Osteoblast (primary cell): ENCODE data around the gene FARP1. TPM values are rescaled to one million over a fixed set of nuclear protein-coding genes. Genes with fewer than 3 reads are reported as not detected.

ENCODE experiments used
- DNase-seq: peaks from one replicate; pipeline ENCODE4 v3.0.0; 2011; ENCODE audit warnings: low spot score, mixed read lengths; ENCODE audit not compliant: insufficient read length; ENCODE audit errors: missing footprints
- H2AFZ ChIP-seq: 2 replicates; pipeline ENCODE4 v1.6.0; 2011; ENCODE audit warnings: mild to moderate bottlenecking, low read length
- H3K27ac ChIP-seq: 2 replicates; pipeline ENCODE4 v1.5.1; 2011; ENCODE audit warnings: mild to moderate bottlenecking, low read depth, low read length, moderate library complexity
- H3K27me3 ChIP-seq: 2 replicates; pipeline ENCODE4 v1.6.0; 2012; ENCODE audit warnings: mild to moderate bottlenecking, control low read depth, inconsistent platforms, low read length, moderate library complexity; ENCODE audit not compliant: insufficient read depth
- H3K36me3 ChIP-seq: 2 replicates; pipeline ENCODE4 v1.5.1; 2011; ENCODE audit warnings: mild to moderate bottlenecking, low read length, control low read depth, moderate library complexity; ENCODE audit not compliant: insufficient read depth
- H3K4me1 ChIP-seq: 2 replicates; pipeline ENCODE4 v1.5.1; 2011; ENCODE audit warnings: mild to moderate bottlenecking, low read length, control low read depth, moderate library complexity; ENCODE audit not compliant: insufficient read depth
- H3K4me2 ChIP-seq: 2 replicates; pipeline ENCODE4 v1.6.0; 2011; ENCODE audit warnings: mild to moderate bottlenecking, low read length; ENCODE audit not compliant: insufficient read depth
- H3K4me3 ChIP-seq: fragments of 200-600 bp; sonication (generic); 3 replicates; pipeline ENCODE4 v1.5.1; 2012; ENCODE audit warnings: mild to moderate bottlenecking, low read length, inconsistent platforms; ENCODE audit not compliant: insufficient read depth
- H3K79me2 ChIP-seq: 2 replicates; pipeline ENCODE4 v1.6.0; 2012; ENCODE audit warnings: mild to moderate bottlenecking, low read length, control low read depth, inconsistent platforms; ENCODE audit not compliant: insufficient read depth
- H3K9me3 ChIP-seq: 2 replicates; pipeline ENCODE4 v1.5.1; 2011; ENCODE audit warnings: low read depth, low read length, control low read depth
- H4K20me1 ChIP-seq: 2 replicates; pipeline ENCODE4 v1.6.0; 2012; ENCODE audit warnings: mild to moderate bottlenecking, low read length, control low read depth; ENCODE audit not compliant: insufficient read depth
- CTCF ChIP-seq: IDR thresholded peaks from 2 replicates; pipeline ENCODE4 v1.5.1; 2011; ENCODE audit warnings: mild to moderate bottlenecking, low read depth, low read length, moderate library complexity; ENCODE audit errors: extremely low read depth
- total RNA-seq: library from RNA; depleted of rRNA; stranded (reverse); fragments of >200 nt; gene quantifications from 2 replicates; pipeline ENCODE4 v1.2.3, GENCODE V29; 2012

Gene FARP1
- total RNA-seq, 1 donor: 36.2 TPM

- Histone ChIP-seq H3K4me2 (no peak overlapping the region), H3K9me3 (no peaks in the 10 kb centered on the region), H3K79me2 (peaks cover 7% of the 10 kb centered on the region), H3K36me3 (peaks cover 49% of the 10 kb centered on the region), H2AFZ (no peak overlapping the region), H3K27ac (peak overlapping the region; percentile 84), H3K27me3 (no peaks in the 10 kb centered on the region), H3K4me1 (peaks cover 14% of the 10 kb centered on the region), H4K20me1 (no peaks in the 10 kb centered on the region), H3K4me3 (no peak overlapping the region)
- peak; percentile 93 for DNase-seq
- peak; percentile 88 for TF ChIP-seq CTCF
Measured at GRCh38 chr13:98445340-98446233, 302.7 kb downstream of the FARP1 start.

- Histone ChIP-seq H3K36me3 (peaks cover 49% of the 10 kb centered on the region), H3K4me1 (peaks cover 21% of the 10 kb centered on the region), H3K79me2 (peaks cover 9% of the 10 kb centered on the region), H3K27me3 (no peaks in the 10 kb centered on the region), H3K9me3 (no peaks in the 10 kb centered on the region), H4K20me1 (no peaks in the 10 kb centered on the region), H3K27ac (peak overlapping the region; percentile 13), H3K4me2 (no peak overlapping the region), H2AFZ (no peak overlapping the region), H3K4me3 (no peak overlapping the region)
- TF ChIP-seq CTCF: no peak
- DNase-seq: no peak
Measured at GRCh38 chr13:98446234-98446621, 303.3 kb downstream of the FARP1 start.

- Histone ChIP-seq H3K79me2 (peaks cover 9% of the 10 kb centered on the region), H3K9me3 (no peaks in the 10 kb centered on the region), H3K4me2 (no peak overlapping the region), H3K4me3 (no peak overlapping the region), H3K4me1 (peaks cover 28% of the 10 kb centered on the region), H4K20me1 (no peaks in the 10 kb centered on the region), H3K36me3 (peaks cover 49% of the 10 kb centered on the region), H3K27ac (no peak overlapping the region), H3K27me3 (no peaks in the 10 kb centered on the region), H2AFZ (no peak overlapping the region)
- DNase-seq: no peak
- no peak for TF ChIP-seq CTCF
Measured at GRCh38 chr13:98447130-98447529, 304.2 kb downstream of the FARP1 start.

- Histone ChIP-seq H3K9me3 (no peaks in the 10 kb centered on the region), H3K27me3 (no peaks in the 10 kb centered on the region), H4K20me1 (no peaks in the 10 kb centered on the region), H3K27ac (no peak overlapping the region), H3K79me2 (peaks cover 9% of the 10 kb centered on the region), H2AFZ (no peak overlapping the region), H3K36me3 (peaks cover 42% of the 10 kb centered on the region), H3K4me2 (no peak overlapping the region), H3K4me1 (peaks cover 36% of the 10 kb centered on the region), H3K4me3 (no peak overlapping the region)
- TF ChIP-seq CTCF: peak; percentile 62
- peak; percentile 66 for DNase-seq
Measured at GRCh38 chr13:98447881-98448641, 305.2 kb downstream of the FARP1 start.
